AG09309 (cell line): Measurements from ENCODE around the gene CD151.

ENCODE experiments used
- DNase-seq: peaks from one replicate; pipeline ENCODE4 v3.0.0-alpha.2; 2010; ENCODE audit warnings: low read depth
- H3K4me3 ChIP-seq: 2 replicates; pipeline ENCODE4 v1.5.1; 2011; ENCODE audit warnings: mild to moderate bottlenecking, low read depth, low read length, moderate library complexity; ENCODE audit not compliant: control insufficient read depth
- CTCF ChIP-seq: IDR thresholded peaks from 2 replicates; pipeline ENCODE4 v1.5.1; 2011; ENCODE audit warnings: mild to moderate bottlenecking, low read depth, low read length, inconsistent platforms; ENCODE audit not compliant: insufficient read depth, control insufficient read depth; ENCODE audit errors: missing control alignments

CD151 gene

GRCh38 chr11:848380-848931 is 15.7 kb downstream of the CD151 start:
- DNase-seq, result no peak
- TF ChIP-seq CTCF, result peak; percentile 89
- H3K4me3 ChIP-seq, result no peak overlapping the region

GRCh38 chr11:849104-849824 is 16.5 kb downstream of the CD151 start:
- no peak for TF ChIP-seq CTCF
- peak overlapping the region; percentile 27 for H3K4me3 ChIP-seq
- no peak for DNase-seq

- H3K4me3 ChIP-seq, result no peak overlapping the region; the same call in 1 of the 2 replicates
- no peak for TF ChIP-seq CTCF
- no peak for DNase-seq
These were observed 17.4 kb downstream of the CD151 start for GRCh38 chr11:849951-850774.

GRCh38 chr11:850775-851763 is 18.3 kb downstream of the CD151 start:
- H3K4me3 ChIP-seq, result no peak overlapping the region
- no peak for DNase-seq
- TF ChIP-seq CTCF, result peak; percentile 13

GRCh38 chr11:852762-853161 is 20.0 kb downstream of the CD151 start:
- H3K4me3 ChIP-seq, result no peak overlapping the region
- TF ChIP-seq CTCF, result no peak
- DNase-seq, result no peak
